ENCODE results near the gene CAP2.
A peak's percentile ranks its signal among the peaks of the same experiment; 100 is the strongest.

Gene CAP2

DNA sequence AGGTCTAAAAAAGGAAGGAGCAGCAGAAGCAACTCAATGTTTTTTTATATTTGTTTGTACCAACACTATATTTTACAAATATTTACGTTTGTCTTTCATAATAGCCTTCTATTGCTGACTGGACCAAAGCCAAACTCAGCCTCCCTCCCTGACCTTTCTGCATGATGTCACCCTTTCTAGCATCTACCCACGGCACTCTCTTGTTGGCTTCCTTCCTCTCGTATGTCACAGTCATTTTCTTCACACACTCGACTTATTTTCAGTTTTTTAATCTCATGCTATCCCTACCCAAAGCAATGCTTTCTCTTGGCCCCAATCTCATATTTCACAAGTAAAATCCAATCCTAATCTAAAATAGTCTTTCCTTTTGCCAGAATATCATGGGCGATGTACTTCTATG is 190.4 kb downstream of the CAP2 start:
- TF ChIP-seq TCF4 (CRISPR knock-in tag; IDR thresholded peaks at IDR 0.05; ENCODE audit: borderline replicate concordance) (no peak), ZNF8 (CRISPR knock-in tag; IDR thresholded peaks at IDR 0.05) (no peak), ISL1 (CRISPR knock-in tag; IDR thresholded peaks at IDR 0.05) (no peak), PPARA (CRISPR knock-in tag; IDR thresholded peaks at IDR 0.05; ENCODE audit: borderline replicate concordance) (no peak), CSDC2 (CRISPR knock-in tag; IDR thresholded peaks at IDR 0.05) (no peak), ESRRG (CRISPR knock-in tag; IDR thresholded peaks at IDR 0.05) (no peak), SNAI2 (CRISPR knock-in tag; IDR thresholded peaks at IDR 0.05) (no peak), TOX (CRISPR knock-in tag; IDR thresholded peaks at IDR 0.05; ENCODE audit: borderline replicate concordance) (no peak), GLIS3 (CRISPR knock-in tag; IDR thresholded peaks at IDR 0.05) (no peak), ZFP30 (CRISPR knock-in tag; IDR thresholded peaks at IDR 0.05) (no peak), ZNF70 (CRISPR knock-in tag; IDR thresholded peaks at IDR 0.05) (no peak), ZC3H10 (CRISPR knock-in tag; IDR thresholded peaks at IDR 0.05) (no peak), RARB (CRISPR knock-in tag; IDR thresholded peaks at IDR 0.05) (no peak), ARNTL (CRISPR knock-in tag; IDR thresholded peaks at IDR 0.05; ENCODE audit: borderline replicate concordance, low read depth) (no peak)
- TF ChIP-seq, protein P1, sequence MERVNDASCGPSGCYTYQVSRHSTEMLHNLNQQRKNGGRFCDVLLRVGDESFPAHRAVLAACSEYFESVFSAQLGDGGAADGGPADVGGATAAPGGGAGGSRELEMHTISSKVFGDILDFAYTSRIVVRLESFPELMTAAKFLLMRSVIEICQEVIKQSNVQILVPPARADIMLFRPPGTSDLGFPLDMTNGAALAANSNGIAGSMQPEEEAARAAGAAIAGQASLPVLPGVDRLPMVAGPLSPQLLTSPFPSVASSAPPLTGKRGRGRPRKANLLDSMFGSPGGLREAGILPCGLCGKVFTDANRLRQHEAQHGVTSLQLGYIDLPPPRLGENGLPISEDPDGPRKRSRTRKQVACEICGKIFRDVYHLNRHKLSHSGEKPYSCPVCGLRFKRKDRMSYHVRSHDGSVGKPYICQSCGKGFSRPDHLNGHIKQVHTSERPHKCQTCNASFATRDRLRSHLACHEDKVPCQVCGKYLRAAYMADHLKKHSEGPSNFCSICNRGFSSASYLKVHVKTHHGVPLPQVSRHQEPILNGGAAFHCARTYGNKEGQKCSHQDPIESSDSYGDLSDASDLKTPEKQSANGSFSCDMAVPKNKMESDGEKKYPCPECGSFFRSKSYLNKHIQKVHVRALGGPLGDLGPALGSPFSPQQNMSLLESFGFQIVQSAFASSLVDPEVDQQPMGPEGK (CRISPR knock-in tag; IDR thresholded peaks at IDR 0.05; ENCODE audit: borderline replicate concordance) = no peak
- TF ChIP-seq, protein P2, sequence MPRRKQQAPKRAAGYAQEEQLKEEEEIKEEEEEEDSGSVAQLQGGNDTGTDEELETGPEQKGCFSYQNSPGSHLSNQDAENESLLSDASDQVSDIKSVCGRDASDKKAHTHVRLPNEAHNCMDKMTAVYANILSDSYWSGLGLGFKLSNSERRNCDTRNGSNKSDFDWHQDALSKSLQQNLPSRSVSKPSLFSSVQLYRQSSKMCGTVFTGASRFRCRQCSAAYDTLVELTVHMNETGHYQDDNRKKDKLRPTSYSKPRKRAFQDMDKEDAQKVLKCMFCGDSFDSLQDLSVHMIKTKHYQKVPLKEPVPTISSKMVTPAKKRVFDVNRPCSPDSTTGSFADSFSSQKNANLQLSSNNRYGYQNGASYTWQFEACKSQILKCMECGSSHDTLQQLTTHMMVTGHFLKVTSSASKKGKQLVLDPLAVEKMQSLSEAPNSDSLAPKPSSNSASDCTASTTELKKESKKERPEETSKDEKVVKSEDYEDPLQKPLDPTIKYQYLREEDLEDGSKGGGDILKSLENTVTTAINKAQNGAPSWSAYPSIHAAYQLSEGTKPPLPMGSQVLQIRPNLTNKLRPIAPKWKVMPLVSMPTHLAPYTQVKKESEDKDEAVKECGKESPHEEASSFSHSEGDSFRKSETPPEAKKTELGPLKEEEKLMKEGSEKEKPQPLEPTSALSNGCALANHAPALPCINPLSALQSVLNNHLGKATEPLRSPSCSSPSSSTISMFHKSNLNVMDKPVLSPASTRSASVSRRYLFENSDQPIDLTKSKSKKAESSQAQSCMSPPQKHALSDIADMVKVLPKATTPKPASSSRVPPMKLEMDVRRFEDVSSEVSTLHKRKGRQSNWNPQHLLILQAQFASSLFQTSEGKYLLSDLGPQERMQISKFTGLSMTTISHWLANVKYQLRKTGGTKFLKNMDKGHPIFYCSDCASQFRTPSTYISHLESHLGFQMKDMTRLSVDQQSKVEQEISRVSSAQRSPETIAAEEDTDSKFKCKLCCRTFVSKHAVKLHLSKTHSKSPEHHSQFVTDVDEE (CRISPR knock-in tag; IDR thresholded peaks at IDR 0.05) = no peak
- TF ChIP-seq, protein P3, sequence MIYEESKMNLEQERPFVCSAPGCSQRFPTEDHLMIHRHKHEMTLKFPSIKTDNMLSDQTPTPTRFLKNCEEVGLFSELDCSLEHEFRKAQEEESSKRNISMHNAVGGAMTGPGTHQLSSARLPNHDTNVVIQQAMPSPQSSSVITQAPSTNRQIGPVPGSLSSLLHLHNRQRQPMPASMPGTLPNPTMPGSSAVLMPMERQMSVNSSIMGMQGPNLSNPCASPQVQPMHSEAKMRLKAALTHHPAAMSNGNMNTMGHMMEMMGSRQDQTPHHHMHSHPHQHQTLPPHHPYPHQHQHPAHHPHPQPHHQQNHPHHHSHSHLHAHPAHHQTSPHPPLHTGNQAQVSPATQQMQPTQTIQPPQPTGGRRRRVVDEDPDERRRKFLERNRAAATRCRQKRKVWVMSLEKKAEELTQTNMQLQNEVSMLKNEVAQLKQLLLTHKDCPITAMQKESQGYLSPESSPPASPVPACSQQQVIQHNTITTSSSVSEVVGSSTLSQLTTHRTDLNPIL (CRISPR knock-in tag; IDR thresholded peaks at IDR 0.05; ENCODE audit: low read depth) = no peak
- no peak for ATAC-seq

DNA sequence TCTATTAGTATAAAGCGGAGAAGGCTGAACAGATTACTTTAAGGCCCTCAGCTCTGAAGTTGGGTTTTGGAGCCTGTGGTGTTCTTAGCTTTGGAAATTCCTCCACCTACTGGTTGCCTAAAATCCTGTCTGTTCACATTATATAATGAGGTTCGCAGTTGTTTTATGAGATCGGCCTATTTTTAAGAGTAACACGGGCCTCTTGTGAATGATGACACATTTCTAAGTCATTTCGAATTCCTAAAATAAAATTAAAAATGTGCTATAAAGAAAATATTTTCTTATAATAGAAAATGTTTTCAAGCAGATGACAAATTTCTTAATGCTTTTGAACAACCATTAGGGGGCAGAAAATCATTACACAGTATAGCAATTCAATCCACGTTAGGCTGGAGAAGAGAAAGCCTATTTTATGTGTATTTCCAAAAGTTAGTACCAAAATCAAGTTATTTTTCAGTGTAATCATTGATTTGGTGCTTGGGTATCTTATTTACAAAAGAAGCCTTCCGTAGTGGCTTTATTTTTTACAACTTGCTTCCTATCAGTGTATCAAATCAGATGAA is 190.9 kb downstream of the CAP2 start:
- peak; percentile 73 for ATAC-seq
- TF ChIP-seq PPARA (CRISPR knock-in tag; IDR thresholded peaks at IDR 0.05; ENCODE audit: borderline replicate concordance) (no peak), TOX (CRISPR knock-in tag; IDR thresholded peaks at IDR 0.05; ENCODE audit: borderline replicate concordance) (no peak), SNAI2 (CRISPR knock-in tag; IDR thresholded peaks at IDR 0.05) (no peak), GLIS3 (CRISPR knock-in tag; IDR thresholded peaks at IDR 0.05) (no peak), ZC3H10 (CRISPR knock-in tag; IDR thresholded peaks at IDR 0.05) (no peak), ZFP3 (CRISPR knock-in tag; IDR thresholded peaks at IDR 0.05) (no peak), ARNTL (CRISPR knock-in tag; IDR thresholded peaks at IDR 0.05; ENCODE audit: borderline replicate concordance, low read depth) (no peak), POU6F1 (CRISPR knock-in tag; IDR thresholded peaks at IDR 0.05; ENCODE audit: borderline replicate concordance, low read depth) (no peak), CSDC2 (CRISPR knock-in tag; IDR thresholded peaks at IDR 0.05) (no peak), BACH2 (CRISPR knock-in tag; IDR thresholded peaks at IDR 0.05; ENCODE audit: borderline replicate concordance) (no peak), TCF4 (CRISPR knock-in tag; IDR thresholded peaks at IDR 0.05; ENCODE audit: borderline replicate concordance) (no peak), ISL1 (CRISPR knock-in tag; IDR thresholded peaks at IDR 0.05) (no peak), ZFP30 (CRISPR knock-in tag; IDR thresholded peaks at IDR 0.05) (no peak)
- TF ChIP-seq, protein P3 (CRISPR knock-in tag; IDR thresholded peaks at IDR 0.05; ENCODE audit: low read depth) = no peak
- TF ChIP-seq, protein P1 (CRISPR knock-in tag; IDR thresholded peaks at IDR 0.05; ENCODE audit: borderline replicate concordance) = no peak
- TF ChIP-seq, protein P4, sequence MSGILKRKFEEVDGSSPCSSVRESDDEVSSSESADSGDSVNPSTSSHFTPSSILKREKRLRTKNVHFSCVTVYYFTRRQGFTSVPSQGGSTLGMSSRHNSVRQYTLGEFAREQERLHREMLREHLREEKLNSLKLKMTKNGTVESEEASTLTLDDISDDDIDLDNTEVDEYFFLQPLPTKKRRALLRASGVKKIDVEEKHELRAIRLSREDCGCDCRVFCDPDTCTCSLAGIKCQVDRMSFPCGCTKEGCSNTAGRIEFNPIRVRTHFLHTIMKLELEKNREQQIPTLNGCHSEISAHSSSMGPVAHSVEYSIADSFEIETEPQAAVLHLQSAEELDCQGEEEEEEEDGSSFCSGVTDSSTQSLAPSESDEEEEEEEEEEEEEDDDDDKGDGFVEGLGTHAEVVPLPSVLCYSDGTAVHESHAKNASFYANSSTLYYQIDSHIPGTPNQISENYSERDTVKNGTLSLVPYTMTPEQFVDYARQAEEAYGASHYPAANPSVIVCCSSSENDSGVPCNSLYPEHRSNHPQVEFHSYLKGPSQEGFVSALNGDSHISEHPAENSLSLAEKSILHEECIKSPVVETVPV (CRISPR knock-in tag; IDR thresholded peaks at IDR 0.05) = no peak
